ENCODE data around the gene KCNS3.

The KCNS3 gene

GRCh38 chr2:17878281-17879136 lies at the start of gene KCNS3:
TSS of gene KCNS3 (plus strand) at chr2:17878667. CDS start at chr2:17931009, 52,342 bp downstream.
- no peak for DNase-seq (ENCODE audit: low read depth in 2 of 2)

- peak; percentile 9 to 40 for DNase-seq (ENCODE audit: low read depth in 2 of 2)
These were observed 48.1 kb upstream of the KCNS3 start for GRCh38 chr2:17830053-17831034.

GRCh38 chr2:17835516-17835915 lies 43.0 kb upstream of the KCNS3 start:
- no peak for DNase-seq (ENCODE audit: low read depth in 2 of 2)

GRCh38 chr2:17839959-17840358 lies 38.5 kb upstream of the KCNS3 start:
- no peak for DNase-seq (ENCODE audit: low read depth in 2 of 2)

- no peak for DNase-seq (ENCODE audit: low read depth in 2 of 2)
These were observed 35.0 kb upstream of the KCNS3 start for GRCh38 chr2:17843457-17843856.

DNA sequence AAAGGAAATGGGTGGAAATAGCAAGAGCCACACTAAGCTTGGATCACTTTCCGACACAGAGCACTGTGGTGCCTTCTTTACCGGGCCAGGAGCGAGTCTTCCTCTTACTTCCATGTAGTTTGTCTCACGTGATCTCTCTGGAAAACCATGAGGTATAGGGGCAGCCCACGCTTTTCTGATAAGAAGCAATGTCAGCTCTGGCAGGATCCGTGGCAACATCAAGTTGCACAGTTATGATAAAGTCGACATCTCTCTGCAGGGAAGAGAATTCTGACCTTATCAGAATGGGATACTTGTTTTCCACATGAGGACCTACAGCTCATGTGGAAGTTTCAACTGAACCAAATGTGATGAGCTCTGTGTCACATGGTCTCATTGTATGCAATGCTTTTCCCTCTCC lies 32.7 kb upstream of the KCNS3 start:
- no peak for DNase-seq (ENCODE audit: low read depth in 2 of 2)

DNA sequence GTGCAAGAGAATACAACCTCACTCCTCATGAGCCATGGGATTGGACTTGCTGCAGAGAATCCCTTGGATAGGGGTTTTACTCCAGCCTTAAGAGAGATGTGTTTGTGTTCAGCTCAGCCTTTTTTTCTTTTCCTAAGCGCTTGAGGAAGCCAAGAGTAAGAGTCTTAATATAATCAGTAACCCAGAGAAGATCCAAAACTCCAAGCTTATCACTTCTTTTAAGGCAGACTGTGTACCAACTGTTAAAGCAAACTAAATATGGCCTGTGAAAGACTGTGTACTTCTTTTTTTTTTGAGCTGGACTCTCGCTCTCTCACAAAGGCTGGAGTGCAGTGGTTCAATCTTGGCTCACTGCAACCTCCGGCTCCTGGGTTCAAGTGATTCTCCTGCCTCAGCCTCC lies 31.8 kb upstream of the KCNS3 start:
- DNase-seq (ENCODE audit: low read depth in 2 of 2): no peak

DNA sequence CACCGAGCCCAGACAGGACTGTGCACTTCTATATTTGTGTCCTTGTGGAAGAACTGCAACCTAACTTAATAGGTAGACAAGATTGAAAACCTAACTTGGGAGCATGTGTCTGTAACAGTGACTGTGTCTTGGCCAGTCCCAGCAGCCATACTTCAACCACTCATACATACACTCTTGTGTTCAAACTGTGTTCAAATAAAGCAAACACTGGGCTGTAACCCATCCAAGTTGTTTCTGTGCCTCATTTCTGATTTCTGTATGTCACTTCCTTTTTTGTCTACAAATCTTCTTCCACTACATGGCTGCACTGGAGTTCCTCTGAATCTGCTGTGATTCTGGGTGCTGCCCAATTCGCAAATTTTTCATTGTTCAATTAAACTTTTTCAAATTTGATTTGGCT lies 31.2 kb upstream of the KCNS3 start:
- no peak for DNase-seq (ENCODE audit: low read depth in 2 of 2)

- DNase-seq (ENCODE audit: low read depth in 2 of 2): no peak
These were observed 29.2 kb upstream of the KCNS3 start for GRCh38 chr2:17849275-17849674.

DNA sequence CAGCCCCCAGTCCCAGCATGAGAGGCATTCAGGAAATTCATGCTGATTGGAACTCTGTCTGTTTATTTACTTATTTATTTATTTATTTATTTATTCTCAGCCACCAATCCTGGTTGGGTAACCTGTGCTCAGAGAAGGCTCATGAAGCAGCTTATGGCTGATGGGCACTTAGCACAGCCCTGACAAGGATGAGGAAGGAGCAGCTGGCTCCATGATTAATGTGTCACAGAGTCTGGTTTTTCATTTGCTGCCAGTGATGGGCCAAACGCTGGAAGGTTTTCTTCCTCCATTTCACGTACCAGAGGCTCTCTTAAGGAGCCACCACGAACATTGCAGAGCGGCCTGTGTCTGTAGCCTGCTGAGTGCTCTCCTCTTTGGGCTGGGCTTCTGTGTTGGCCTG lies 28.3 kb upstream of the KCNS3 start:
- DNase-seq (ENCODE audit: low read depth in 2 of 2): no peak

DNA sequence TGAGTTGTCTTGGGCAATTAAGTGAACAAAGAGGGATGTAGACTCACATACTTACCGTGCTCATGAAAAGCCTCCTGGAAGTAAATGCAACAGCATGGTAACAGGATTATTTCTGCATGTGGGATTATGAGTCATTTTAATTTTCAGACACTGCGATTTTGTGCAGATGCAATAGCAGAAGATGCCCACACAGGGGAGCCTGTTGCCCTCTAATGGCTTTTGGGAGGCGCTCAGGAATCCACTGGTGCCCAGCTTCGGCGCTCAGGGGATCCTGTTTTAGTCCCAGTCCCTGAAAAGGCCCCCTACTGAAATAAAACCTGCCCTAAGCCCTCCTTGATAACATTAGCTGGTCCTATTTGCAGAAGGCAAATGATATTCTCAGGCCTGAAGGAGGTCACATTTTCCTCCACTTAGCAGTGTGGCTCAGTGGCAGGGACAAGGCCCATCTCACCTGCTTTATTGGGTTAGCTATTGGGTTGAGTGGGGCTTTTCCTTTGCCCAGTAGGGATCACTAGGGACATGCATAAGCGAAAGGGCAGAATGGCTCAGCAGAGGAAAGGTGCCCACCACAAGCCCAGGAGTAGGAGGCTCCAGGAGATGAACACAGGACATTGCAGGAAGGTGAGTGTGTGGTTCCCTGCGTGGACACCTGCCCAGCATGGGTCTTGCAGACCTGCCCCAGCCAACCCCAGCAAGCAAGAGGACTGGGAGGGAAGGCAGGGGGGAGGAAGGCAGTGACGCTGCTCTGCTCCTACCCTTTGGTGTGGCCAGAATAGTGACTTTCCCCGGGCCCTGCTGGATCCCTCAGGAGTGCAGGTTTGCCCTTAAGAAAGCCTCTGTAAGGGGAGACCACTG lies 26.5 kb upstream of the KCNS3 start:
- peak in 1 of 2 experiments; percentile 29 for DNase-seq (ENCODE audit: low read depth in 2 of 2)

GRCh38 chr2:17853799-17854198 lies 24.7 kb upstream of the KCNS3 start:
- DNase-seq (ENCODE audit: low read depth in 2 of 2): no peak

GRCh38 chr2:17857021-17857420 lies 21.4 kb upstream of the KCNS3 start:
- DNase-seq (ENCODE audit: low read depth in 2 of 2): no peak

GRCh38 chr2:17858064-17858463 lies 20.4 kb upstream of the KCNS3 start:
- no peak for DNase-seq (ENCODE audit: low read depth in 2 of 2)

DNA sequence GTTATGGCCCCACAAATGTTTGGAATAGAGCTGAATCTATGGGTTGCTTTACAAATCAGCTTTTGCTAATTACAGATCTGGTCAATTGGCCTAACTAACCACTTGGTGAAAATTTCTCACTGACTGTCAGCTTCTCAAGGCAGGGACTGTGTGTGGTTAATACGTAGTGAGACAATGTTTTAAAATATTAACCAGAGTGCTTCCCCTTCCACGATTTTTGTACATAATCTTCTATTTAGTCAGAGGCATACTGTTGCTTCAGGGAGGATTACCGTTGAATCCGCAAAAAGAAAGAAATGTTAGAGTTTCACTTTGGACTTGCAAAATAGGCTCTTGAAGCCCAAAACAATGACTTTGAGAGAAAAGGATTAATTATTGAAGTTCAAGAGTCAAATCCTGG lies 14.9 kb upstream of the KCNS3 start:
- DNase-seq (ENCODE audit: low read depth in 2 of 2): no peak

GRCh38 chr2:17864676-17865075 lies 13.8 kb upstream of the KCNS3 start:
- no peak for DNase-seq (ENCODE audit: low read depth in 2 of 2)

DNA sequence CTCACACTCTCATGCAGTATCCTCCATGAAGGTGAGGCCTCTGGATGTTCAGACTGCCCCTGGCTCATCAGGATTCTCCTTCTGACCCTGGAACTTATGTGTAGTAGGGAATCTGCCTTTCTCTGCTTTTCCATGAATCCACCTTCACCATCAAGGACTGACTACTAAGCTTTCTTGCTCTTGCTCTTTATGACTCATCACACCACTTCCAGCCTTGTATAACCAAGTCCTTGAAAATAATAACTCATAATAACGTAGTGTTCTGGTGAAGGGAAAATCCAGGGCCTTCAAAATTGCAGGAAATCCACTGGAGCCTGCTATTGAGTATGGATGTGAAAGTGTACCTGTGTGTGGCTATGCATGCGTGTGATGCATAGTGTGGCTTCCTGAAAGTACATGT lies 11.3 kb upstream of the KCNS3 start:
- DNase-seq (ENCODE audit: low read depth in 2 of 2): no peak

GRCh38 chr2:17869128-17869527 lies 9.3 kb upstream of the KCNS3 start:
- DNase-seq (ENCODE audit: low read depth in 2 of 2): no peak

- no peak for DNase-seq (ENCODE audit: low read depth in 2 of 2)
These were observed 6.8 kb upstream of the KCNS3 start for GRCh38 chr2:17871639-17872038.

DNA sequence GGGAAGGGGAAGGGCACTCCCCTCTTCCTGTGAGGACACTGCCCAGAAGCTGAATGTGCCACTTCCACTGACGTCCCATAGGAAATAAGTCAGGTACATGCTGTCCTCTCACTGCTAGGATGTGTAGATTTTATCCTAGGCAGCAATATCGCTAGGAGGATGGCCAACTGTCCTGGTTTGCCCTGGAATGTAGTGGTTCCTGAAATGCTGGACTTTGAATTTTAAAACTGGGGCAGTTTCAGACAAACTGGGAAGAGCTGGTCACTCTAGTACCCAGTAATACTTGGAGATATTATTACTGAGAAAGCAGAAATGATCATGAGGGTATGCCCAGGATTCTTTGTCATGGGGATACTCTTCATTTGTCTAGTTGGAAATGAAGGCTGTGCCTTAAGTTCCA lies 5.4 kb upstream of the KCNS3 start:
- DNase-seq (ENCODE audit: low read depth in 2 of 2): no peak

DNA sequence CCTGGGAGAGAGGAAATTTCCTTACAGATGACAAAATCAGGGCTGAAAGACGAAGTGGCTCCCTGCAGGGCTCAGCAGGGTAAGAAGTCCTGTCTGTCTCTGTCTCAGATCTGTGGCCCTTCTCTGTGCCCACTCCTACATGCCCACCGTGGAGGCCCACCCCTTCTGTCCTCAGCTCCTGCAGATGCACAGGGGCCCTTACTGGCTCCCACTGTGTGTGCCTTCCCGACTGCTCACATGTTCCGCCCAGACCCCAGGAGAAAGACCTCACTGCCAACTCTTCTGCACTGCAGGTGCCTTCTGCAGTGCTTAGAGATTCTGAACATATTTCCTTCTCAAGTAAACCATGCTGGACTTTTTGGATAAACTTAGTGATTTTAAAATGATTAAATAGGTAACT lies 1.9 kb upstream of the KCNS3 start:
- DNase-seq (ENCODE audit: low read depth in 2 of 2): no peak

- DNase-seq (ENCODE audit: low read depth in 2 of 2): no peak
These were observed 621 bp upstream of the KCNS3 start for GRCh38 chr2:17877811-17878280.

Measured in stimulated activated CD4-positive, alpha-beta T cell treated with anti-CD3 and anti-CD28 coated beads, Interleukin-12 subunit alpha, Interleukin-12 subunit beta, amount 100 ng/mL, for 24 hours (primary cell).